ENCODE data around the gene ATP5ME.
"Not testable (repeated sequence)": the region's sequence is repeated elsewhere in the genome, so short reads cannot be mapped to it uniquely, and the experiment has no call there.

ATP5ME gene

DNA sequence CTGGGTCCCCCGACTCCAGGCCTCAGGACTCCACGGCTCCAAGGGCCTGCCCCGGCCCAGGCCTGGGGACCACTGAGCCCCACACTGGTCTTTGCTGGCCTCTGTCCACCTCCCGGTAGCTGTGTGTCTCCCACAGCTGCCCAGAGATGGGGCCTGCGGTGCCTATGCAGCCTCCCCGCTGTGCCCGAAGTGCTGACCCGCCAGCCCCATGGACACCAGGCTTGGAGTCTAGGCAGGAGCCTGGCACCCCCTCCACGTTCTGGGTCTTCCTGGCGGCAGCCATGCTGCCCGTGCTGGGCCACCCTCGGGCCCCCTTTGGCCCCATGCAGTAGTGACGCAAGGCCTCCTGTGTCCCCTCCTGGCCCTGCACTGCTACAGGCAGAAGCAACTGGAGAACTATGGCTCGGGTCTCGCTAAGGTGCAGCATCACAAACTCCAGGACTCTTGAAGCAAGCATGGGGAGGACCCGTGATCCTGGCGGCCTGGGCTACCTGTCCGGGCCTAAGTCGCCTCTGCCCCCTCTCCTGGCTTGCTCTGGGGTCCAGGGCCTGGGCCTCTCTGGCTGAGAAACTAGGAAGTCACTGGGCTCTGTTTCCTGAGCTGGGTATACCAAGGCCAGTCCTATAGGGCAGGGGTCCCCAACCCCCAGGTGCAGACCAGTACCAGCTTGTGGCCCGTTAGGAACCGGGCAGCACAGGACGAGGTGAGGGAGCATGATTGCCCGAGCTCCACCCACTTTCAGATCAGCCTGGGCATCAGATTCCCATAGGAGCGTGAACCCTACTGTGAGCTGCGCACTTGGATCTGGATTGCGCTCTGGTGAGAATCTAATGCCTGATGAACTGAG, 1.2 kb upstream of the ATP5ME start:
- in situ Hi-C loops (cut with MboI; ENCODE audit: low sequenced_read_pairs, unreplicated experiment), result no loop called here
- no peak for DNase-seq (ENCODE audit: low spot score)

DNA sequence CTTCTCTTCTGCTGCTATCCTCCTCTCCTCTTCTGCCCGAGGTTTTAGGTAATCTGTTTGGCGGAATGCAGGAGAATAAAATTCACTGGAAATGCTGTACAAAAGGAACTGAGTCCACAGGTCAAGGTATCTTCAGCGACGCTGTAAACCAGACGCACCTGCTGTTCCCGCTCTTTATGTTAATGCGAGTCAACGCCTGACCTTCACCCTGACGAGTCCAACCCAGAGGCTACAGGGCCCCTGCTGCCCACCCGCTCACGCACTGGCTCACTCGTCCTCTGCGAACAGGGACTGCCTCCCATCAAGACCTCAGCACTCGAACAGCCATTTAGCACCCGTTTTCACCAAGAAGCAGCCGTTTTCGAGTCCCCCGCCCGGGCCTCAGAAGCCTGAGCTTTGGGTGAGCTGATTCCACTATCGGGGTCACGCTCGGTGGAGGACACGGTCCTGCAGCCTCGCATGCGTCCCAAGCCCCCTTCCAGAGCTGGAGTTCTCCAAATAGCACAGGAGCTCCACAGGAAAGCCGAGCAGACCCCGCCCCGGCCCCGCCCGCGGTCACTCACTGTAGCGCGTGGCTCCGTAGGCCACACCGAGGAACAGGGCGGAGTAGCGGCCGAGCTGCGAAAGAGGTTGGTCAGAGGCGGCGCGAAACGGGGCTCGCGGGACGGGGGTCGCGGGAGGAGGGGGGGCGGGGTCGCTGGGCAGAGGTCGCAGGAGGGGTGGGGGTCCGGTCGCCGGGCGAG, 556 bp downstream of the ATP5ME start:
- TF ChIP-seq, protein P1, sequence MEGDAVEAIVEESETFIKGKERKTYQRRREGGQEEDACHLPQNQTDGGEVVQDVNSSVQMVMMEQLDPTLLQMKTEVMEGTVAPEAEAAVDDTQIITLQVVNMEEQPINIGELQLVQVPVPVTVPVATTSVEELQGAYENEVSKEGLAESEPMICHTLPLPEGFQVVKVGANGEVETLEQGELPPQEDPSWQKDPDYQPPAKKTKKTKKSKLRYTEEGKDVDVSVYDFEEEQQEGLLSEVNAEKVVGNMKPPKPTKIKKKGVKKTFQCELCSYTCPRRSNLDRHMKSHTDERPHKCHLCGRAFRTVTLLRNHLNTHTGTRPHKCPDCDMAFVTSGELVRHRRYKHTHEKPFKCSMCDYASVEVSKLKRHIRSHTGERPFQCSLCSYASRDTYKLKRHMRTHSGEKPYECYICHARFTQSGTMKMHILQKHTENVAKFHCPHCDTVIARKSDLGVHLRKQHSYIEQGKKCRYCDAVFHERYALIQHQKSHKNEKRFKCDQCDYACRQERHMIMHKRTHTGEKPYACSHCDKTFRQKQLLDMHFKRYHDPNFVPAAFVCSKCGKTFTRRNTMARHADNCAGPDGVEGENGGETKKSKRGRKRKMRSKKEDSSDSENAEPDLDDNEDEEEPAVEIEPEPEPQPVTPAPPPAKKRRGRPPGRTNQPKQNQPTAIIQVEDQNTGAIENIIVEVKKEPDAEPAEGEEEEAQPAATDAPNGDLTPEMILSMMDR (IDR thresholded peaks at IDR 0.05; ENCODE audit: borderline replicate concordance, control extremely low read depth, extremely low read depth, insufficient read depth, missing control alignments), result no peak
- no peak for DNase-seq (ENCODE audit: low spot score)
- in situ Hi-C loops (cut with MboI; ENCODE audit: low sequenced_read_pairs, unreplicated experiment), result no loop called here

More for the DNA sequence above, 1.2 kb upstream of the ATP5ME start:
- TF ChIP-seq, protein P1 (IDR thresholded peaks at IDR 0.05; ENCODE audit: borderline replicate concordance, control extremely low read depth, extremely low read depth, insufficient read depth, missing control alignments), result no peak

DNA sequence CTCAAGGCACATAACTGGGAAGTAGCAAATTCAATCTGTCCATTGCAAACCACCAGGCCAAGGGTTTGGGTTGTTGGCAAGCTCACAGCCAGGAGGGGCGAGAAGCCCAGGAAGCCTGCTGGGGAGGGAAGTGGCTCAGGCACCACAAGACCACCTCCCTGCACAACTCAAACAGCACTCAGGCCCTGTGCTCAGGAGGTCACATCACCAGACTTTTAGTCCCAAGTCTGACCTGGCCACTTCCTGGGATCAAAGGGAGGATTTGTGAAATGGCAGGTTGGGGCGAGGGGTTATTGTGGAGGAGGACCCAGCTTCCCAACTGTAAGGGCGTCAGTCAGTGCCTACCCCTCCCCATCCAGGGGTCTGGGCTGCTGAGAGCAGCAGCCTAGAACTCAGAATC, 2.3 kb downstream of the ATP5ME start:
- no peak for DNase-seq (ENCODE audit: low spot score)
- TF ChIP-seq, protein P1 (IDR thresholded peaks at IDR 0.05; ENCODE audit: borderline replicate concordance, control extremely low read depth, extremely low read depth, insufficient read depth, missing control alignments), result no peak
- in situ Hi-C loops (cut with MboI; ENCODE audit: low sequenced_read_pairs, unreplicated experiment), result no loop called here

DNA sequence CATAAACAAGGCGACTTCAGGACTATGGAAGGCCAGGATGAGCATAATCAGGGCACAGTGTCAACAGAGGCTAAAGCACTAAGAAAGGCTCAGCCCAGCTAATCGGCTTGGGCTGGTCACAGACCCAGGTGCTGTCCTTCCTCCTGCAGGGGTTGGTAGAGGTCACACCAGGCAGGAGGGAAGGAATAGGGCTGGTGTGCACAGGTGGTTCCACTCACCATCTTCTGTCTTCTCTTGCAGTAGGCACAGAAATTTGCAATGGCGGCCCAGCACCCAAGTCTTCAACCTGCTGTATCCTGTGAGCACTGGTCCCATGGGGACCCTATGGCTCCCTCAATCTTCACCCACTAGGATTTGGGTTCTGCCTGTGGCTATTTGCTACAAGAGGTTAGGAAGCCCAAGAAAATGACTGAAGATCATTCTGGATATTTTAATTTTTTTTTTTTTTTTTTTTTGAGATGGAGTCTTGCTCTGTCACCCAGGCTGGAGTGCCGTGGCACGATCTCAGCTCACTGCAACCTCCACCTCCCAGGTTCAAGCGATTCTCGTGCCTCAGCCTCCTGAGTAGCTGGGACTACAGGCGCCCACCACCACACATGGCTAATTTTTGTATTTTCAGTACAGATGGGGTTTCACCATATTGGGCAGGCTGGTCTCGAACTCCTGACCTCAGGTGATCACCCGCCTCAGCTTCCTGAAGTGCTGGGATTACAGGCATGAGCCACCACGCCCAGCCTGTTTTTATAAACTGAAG, 4.1 kb downstream of the ATP5ME start:
- DNase-seq (ENCODE audit: low spot score); in situ Hi-C loops (cut with MboI; ENCODE audit: low sequenced_read_pairs, unreplicated experiment): not testable (repeated sequence)

DNA sequence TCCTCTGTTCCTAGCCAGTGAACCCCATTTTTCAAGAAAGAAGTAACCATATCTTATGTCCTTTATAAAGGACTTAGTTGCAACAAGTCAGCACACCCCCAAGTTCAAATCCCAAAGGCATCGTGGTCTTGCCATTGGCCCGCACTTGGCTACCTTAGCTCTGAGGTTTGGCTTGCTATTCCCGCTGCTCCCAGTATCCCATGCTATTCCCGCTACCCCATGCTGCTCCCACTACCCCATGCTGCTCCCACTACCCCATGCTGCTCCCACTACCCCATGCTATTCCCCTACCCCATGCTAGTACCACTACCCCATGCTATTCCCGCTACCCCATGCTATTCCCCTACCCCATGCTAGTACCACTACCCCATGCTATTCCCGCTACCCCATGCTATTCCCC, 5.9 kb downstream of the ATP5ME start:
- DNase-seq (ENCODE audit: low spot score); in situ Hi-C loops (cut with MboI; ENCODE audit: low sequenced_read_pairs, unreplicated experiment): not testable (repeated sequence)

DNA sequence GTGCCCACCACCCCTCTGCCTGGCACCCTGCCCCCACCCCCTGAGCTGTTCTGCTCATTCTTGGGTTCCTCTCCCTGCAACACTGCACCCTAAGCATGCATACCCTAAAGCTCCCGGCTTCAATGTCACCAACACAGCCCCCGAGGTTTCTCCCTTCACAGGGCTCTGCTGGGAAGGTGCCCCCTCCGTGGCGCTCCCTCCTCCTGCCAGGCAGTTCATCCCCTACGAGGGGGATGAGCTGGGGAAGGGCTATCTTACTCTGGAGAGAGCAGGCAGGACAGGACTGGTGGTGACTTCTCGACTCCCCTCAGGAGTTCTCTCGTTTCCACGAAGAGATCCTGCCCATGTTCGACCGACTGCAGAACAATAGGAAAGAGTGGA, 6.5 kb downstream of the ATP5ME start:
- TF ChIP-seq, protein P1 (IDR thresholded peaks at IDR 0.05; ENCODE audit: borderline replicate concordance, control extremely low read depth, extremely low read depth, insufficient read depth, missing control alignments), result no peak
- in situ Hi-C loops (cut with MboI; ENCODE audit: low sequenced_read_pairs, unreplicated experiment), result no loop called here
- DNase-seq (ENCODE audit: low spot score), result no peak

DNA sequence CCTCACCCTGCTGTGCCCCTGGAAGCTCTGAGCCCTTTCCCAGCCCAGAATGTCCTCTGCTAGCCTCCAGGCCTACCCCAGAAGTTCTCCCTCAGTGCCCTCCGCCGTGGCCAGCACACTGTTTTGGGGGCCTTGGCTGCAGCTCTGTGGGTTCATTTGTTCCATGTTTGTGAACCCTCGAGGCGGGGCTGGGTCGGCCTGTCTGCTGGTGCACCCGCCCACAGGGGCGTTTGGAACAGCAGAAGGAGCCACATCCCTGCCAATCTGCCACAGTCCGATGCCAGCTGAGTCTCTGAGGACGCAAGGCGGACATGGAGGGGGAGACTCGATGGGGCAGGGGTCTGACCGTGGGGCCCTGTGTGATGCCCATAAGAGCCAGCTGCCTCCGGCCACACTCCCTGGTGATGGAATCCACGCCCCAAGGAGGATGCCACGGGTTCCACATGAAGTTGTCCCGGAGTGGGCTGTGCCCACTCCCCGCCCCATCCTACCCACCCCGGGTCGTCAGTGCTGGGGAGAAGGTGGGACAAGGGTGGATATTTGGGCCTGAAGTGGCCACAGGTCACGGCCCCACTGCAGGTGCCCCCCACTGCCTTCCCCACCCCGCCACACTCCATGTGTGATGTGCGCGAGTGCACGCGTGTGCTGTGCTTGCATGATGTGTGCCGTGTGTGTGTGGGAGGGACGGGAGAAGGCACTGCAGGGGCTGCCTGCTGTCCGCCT, 7.1 kb downstream of the ATP5ME start:
- TF ChIP-seq, protein P1 (IDR thresholded peaks at IDR 0.05; ENCODE audit: borderline replicate concordance, control extremely low read depth, extremely low read depth, insufficient read depth, missing control alignments), result no peak
- no peak for DNase-seq (ENCODE audit: low spot score)
- in situ Hi-C loops (cut with MboI; ENCODE audit: low sequenced_read_pairs, unreplicated experiment), result no loop called here
